Loucy (cell line): ENCODE results near the gene BTG4.

Source experiments
- H2AFZ ChIP-seq: fragments of 200-600 bp; sonication (generic); 2 replicates; pipeline ENCODE4 v1.6.0; 2016; ENCODE audit warnings: antibody characterized with exemption, mild to moderate bottlenecking, low read length, moderate library complexity
- H3F3A ChIP-seq: fragments of 200-600 bp; 2 replicates; pipeline ENCODE4 v1.6.0; 2016; ENCODE audit warnings: antibody characterized with exemption, low read depth, mild to moderate bottlenecking
- H3K27me3 ChIP-seq: fragments of 200-600 bp; sonication (generic); 2 replicates; pipeline ENCODE4 v1.6.1; 2014; ENCODE audit warnings: low read length, mild to moderate bottlenecking; ENCODE audit not compliant: insufficient read depth, poor library complexity, severe bottlenecking
- H3K36me3 ChIP-seq: fragments of 200-600 bp; sonication (generic); 2 replicates; pipeline ENCODE4 v1.6.1; 2016; ENCODE audit warnings: low read length; ENCODE audit not compliant: insufficient read depth
- H3K4me1 ChIP-seq: fragments of 200-600 bp; sonication (generic); 2 replicates; pipeline ENCODE4 v1.5.1; 2014; ENCODE audit warnings: low read length, mild to moderate bottlenecking; ENCODE audit not compliant: insufficient read depth, poor library complexity, severe bottlenecking
- H3K4me2 ChIP-seq: fragments of 200-600 bp; sonication (generic); 2 replicates; pipeline ENCODE4 v1.6.0; 2014; ENCODE audit warnings: antibody characterized with exemption, low read length, low read depth, mild to moderate bottlenecking; ENCODE audit not compliant: poor library complexity, severe bottlenecking
- H3K4me3 ChIP-seq: fragments of 200-600 bp; sonication (generic); 2 replicates; pipeline ENCODE4 v1.5.1; 2014; ENCODE audit warnings: low read length, mild to moderate bottlenecking, mixed read lengths; ENCODE audit not compliant: poor library complexity, severe bottlenecking
- H3K79me2 ChIP-seq: fragments of 200-600 bp; sonication (generic); 2 replicates; pipeline ENCODE4 v1.6.1; 2014; ENCODE audit warnings: low read length; ENCODE audit not compliant: insufficient read depth
- H3K9ac ChIP-seq: fragments of 200-600 bp; sonication (generic); 2 replicates; pipeline ENCODE4 v1.6.0; 2014; ENCODE audit warnings: mild to moderate bottlenecking, low read depth, low read length, moderate library complexity; ENCODE audit not compliant: poor library complexity, severe bottlenecking
- H3K9me2 ChIP-seq: fragments of 200-600 bp; sonication (generic); replicated peaks from 2 replicates; pipeline ENCODE4 v1.6.1; 2016; ENCODE audit warnings: low read depth, low read length, mixed read lengths
- H3K9me3 ChIP-seq: fragments of 200-600 bp; sonication (generic); 2 replicates; pipeline ENCODE4 v1.6.1; 2014; ENCODE audit warnings: mild to moderate bottlenecking, antibody characterized with exemption, low read length, low read depth; ENCODE audit not compliant: insufficient read depth
- H4K20me1 ChIP-seq: fragments of 200-600 bp; sonication (generic); 2 replicates; pipeline ENCODE4 v1.6.0; 2014; ENCODE audit warnings: antibody characterized with exemption, low read length, mild to moderate bottlenecking; ENCODE audit not compliant: insufficient read depth, poor library complexity, severe bottlenecking
- CTCF ChIP-seq: fragments of 200-600 bp; sonication (generic); conservative IDR thresholded peaks from 2 replicates; pipeline ENCODE4 v1.5.1; 2014; ENCODE audit warnings: mild to moderate bottlenecking, antibody characterized with exemption, low read length
- EZH2phosphoT487 ChIP-seq: fragments of 200-600 bp; IDR thresholded peaks from 2 replicates; pipeline ENCODE4 v1.6.1; 2018; ENCODE audit warnings: antibody characterized with exemption, mild to moderate bottlenecking, moderate library complexity, borderline replicate concordance

Gene BTG4

GRCh38 chr11:111542606-111543275 is 30.6 kb upstream of the BTG4 start:
- Histone ChIP-seq H3K9ac (peak overlapping the region; percentile 4), H3K9me2 (no peaks in the 10 kb centered on the region), H3K9me3 (no peaks in the 10 kb centered on the region), H3K27me3 (no peaks in the 10 kb centered on the region), H3K4me2 (peak overlapping the region; percentile 55), H2AFZ (peak overlapping the region; percentile 62), H3K4me3 (peak overlapping the region; percentile 44), H3K79me2 (no peaks in the 10 kb centered on the region), H3F3A (no peaks in the 10 kb centered on the region), H4K20me1 (no peaks in the 10 kb centered on the region), H3K4me1 (peaks cover 23% of the 10 kb centered on the region), H3K36me3 (no peaks in the 10 kb centered on the region)
- no peak for TF ChIP-seq EZH2phosphoT487
- no peak for TF ChIP-seq CTCF

GRCh38 chr11:111541254-111542061 is 29.3 kb upstream of the BTG4 start:
- H2AFZ ChIP-seq: no peak overlapping the region
- H3K4me2 ChIP-seq: no peak overlapping the region
- no peak overlapping the region for H3K9ac ChIP-seq
- H3K36me3 ChIP-seq: no peaks in the 10 kb centered on the region
- H4K20me1 ChIP-seq: no peaks in the 10 kb centered on the region
- H3K9me2 ChIP-seq: no peaks in the 10 kb centered on the region
- H3F3A ChIP-seq: no peaks in the 10 kb centered on the region
- H3K4me1 ChIP-seq: peaks cover 23% of the 10 kb centered on the region
- H3K27me3 ChIP-seq: no peaks in the 10 kb centered on the region
- no peaks in the 10 kb centered on the region for H3K79me2 ChIP-seq
- no peak for TF ChIP-seq EZH2phosphoT487
- TF ChIP-seq CTCF: no peak
- H3K4me3 ChIP-seq: no peak overlapping the region
- H3K9me3 ChIP-seq: no peaks in the 10 kb centered on the region

- Histone ChIP-seq H3K4me1 (peaks cover 23% of the 10 kb centered on the region), H3K9ac (no peak overlapping the region), H3K4me3 (no peak overlapping the region), H3K79me2 (no peaks in the 10 kb centered on the region), H3K36me3 (no peaks in the 10 kb centered on the region), H3K27me3 (no peaks in the 10 kb centered on the region), H3K4me2 (no peak overlapping the region), H3K9me3 (no peaks in the 10 kb centered on the region), H3F3A (no peaks in the 10 kb centered on the region), H3K9me2 (no peaks in the 10 kb centered on the region), H2AFZ (no peak overlapping the region), H4K20me1 (no peaks in the 10 kb centered on the region)
- TF ChIP-seq EZH2phosphoT487: no peak
- no peak for TF ChIP-seq CTCF
Measured at GRCh38 chr11:111540937-111541253, 28.7 kb upstream of the BTG4 start.
